ENCODE measurements around the gene ELAVL3.

- TF ChIP-seq TBP (IDR thresholded peaks at IDR 0.05; ENCODE audit: low read depth, low read length) = no peak
- no peak for TF ChIP-seq RFX5 (IDR thresholded peaks at IDR 0.05; ENCODE audit: borderline replicate concordance, low read depth, low read length)
- TF ChIP-seq POLR2A (IDR thresholded peaks at IDR 0.05; ENCODE audit: control extremely low read depth in 1 of 2, low read depth in 2 of 2, low read length in 2 of 2) = no peak
- no peak for TF ChIP-seq EZH2 (IDR thresholded peaks at IDR 0.05; ENCODE audit: low read depth, low read length, severe bottlenecking)
- no peak for TF ChIP-seq TAF1 (IDR thresholded peaks at IDR 0.05; ENCODE audit: low read depth, low read length)
- TF ChIP-seq CTBP2 (IDR thresholded peaks at IDR 0.05; ENCODE audit: borderline replicate concordance, insufficient read depth, insufficient read length, low read length) = no peak
- no peak for TF ChIP-seq POLR2AphosphoS5 (IDR thresholded peaks at IDR 0.05; ENCODE audit: low read depth, low read length)
- no peak for TF ChIP-seq CHD1 (IDR thresholded peaks at IDR 0.05; ENCODE audit: low read depth, low read length)
- TF ChIP-seq ATF2 (IDR thresholded peaks at IDR 0.05; ENCODE audit: low read length) = no peak
- no peak for TF ChIP-seq HDAC2 (IDR thresholded peaks at IDR 0.05; ENCODE audit: borderline replicate concordance in 1 of 2, low read depth in 2 of 2, low read length in 2 of 2)
- no peak for TF ChIP-seq CTCF (IDR thresholded peaks at IDR 0.05; ENCODE audit: control extremely low read depth in 1 of 3, insufficient read depth in 1 of 3, low read depth in 1 of 3, low read length in 3 of 3)
- TF ChIP-seq JUN (IDR thresholded peaks at IDR 0.05; ENCODE audit: low read depth, low read length) = no peak
Observed at GRCh38 chr19:11478167-11479089, 2.4 kb downstream of the ELAVL3 start.
